Dermis blood vessel endothelial cell (primary cell): ENCODE measurements around the gene RPS8. TPM values are rescaled to one million over a fixed set of nuclear protein-coding genes. Genes with fewer than 3 reads are reported as not detected.
A peak's percentile ranks its signal among the peaks of the same experiment; 100 is the strongest.
"Not testable (repeated sequence)": the region's sequence is repeated elsewhere in the genome, so short reads cannot be mapped to it uniquely, and the experiment has no call there.

Source experiments
- DNase-seq: peaks from one replicate; pipeline ENCODE4 v3.0.0; 2010
- total RNA-seq: library from RNA; depleted of rRNA; stranded (reverse); fragments of >200 nt; gene quantifications from 2 replicates; pipeline ENCODE4 v1.2.3, GENCODE V29; 2014

Gene RPS8
- 1,197 and 2,124 TPM in 2 replicates for total RNA-seq

GRCh38 chr1:44775078-44775929 lies at the start of gene RPS8:
Gene RPS8, plus strand, starts transcription at chr1:44775540. Its CDS starts 57 bp downstream, at chr1:44775597.
- peak; percentile 96 for DNase-seq

- peak; percentile 98 for DNase-seq
Measured at GRCh38 chr1:44730741-44731512, 44.4 kb upstream of the RPS8 start, which contains the start of gene RNU5D-1. Gene RNU5D-1, minus strand, starts transcription at chr1:44731170.

- DNase-seq, result no peak
Measured at GRCh38 chr1:44733365-44733764, 42.0 kb upstream of the RPS8 start.

GRCh38 chr1:44733784-44734183 lies 41.6 kb upstream of the RPS8 start:
- DNase-seq, result no peak

- no peak for DNase-seq
Measured at GRCh38 chr1:44735992-44736391, 39.3 kb upstream of the RPS8 start.

- not testable (repeated sequence) for DNase-seq
Measured at GRCh38 chr1:44738953-44739306, 36.4 kb upstream of the RPS8 start.

GRCh38 chr1:44739307-44740178 lies 35.8 kb upstream of the RPS8 start, which contains the start of gene KIF2C:
Gene KIF2C, plus strand, starts transcription at chr1:44739837. Its CDS starts 96 bp downstream, at chr1:44739933.
- DNase-seq, result peak; percentile 99

- DNase-seq, result no peak
Measured at GRCh38 chr1:44740179-44740617, 35.1 kb upstream of the RPS8 start.

- no peak for DNase-seq
Measured at GRCh38 chr1:44743211-44743610, 32.1 kb upstream of the RPS8 start.

GRCh38 chr1:44747878-44748277 lies 27.5 kb upstream of the RPS8 start:
- no peak for DNase-seq

- DNase-seq, result no peak
Measured at GRCh38 chr1:44757420-44757819, 17.9 kb upstream of the RPS8 start.

GRCh38 chr1:44759077-44759476 lies 16.3 kb upstream of the RPS8 start:
- no peak for DNase-seq

GRCh38 chr1:44760876-44761275 lies 14.5 kb upstream of the RPS8 start:
- no peak for DNase-seq

GRCh38 chr1:44766421-44766820 lies 8.9 kb upstream of the RPS8 start:
- DNase-seq, result not testable (repeated sequence)

- peak; percentile 46 for DNase-seq
Measured at GRCh38 chr1:44775930-44776729, 790 bp downstream of the RPS8 start.

GRCh38 chr1:44776730-44777068 lies 1.4 kb downstream of the RPS8 start:
- no peak for DNase-seq

GRCh38 chr1:44777547-44777946 lies 2.2 kb downstream of the RPS8 start:
- no peak for DNase-seq

- no peak for DNase-seq
Measured at GRCh38 chr1:44777969-44778635, 2.8 kb downstream of the RPS8 start.

GRCh38 chr1:44778705-44779576 lies 3.6 kb downstream of the RPS8 start:
- DNase-seq, result no peak

- DNase-seq, result no peak
Measured at GRCh38 chr1:44780583-44781121, 5.3 kb downstream of the RPS8 start.
